PFSK-1 (cell line): Measurements from ENCODE around the gene GGTLC1.

ENCODE experiments used
- POLR2AphosphoS5 ChIP-seq: IDR thresholded peaks from 2 replicates; pipeline ENCODE4 v1.6.1; 2012; ENCODE audit warnings: low read depth, mild to moderate bottlenecking, control low read depth, low read length, moderate library complexity
- SIN3A ChIP-seq: IDR thresholded peaks from 2 replicates; pipeline ENCODE4 v1.6.1; 2012; ENCODE audit warnings: mild to moderate bottlenecking, low read length, moderate library complexity, borderline replicate concordance; ENCODE audit not compliant: insufficient read depth
- TAF1 ChIP-seq: IDR thresholded peaks from 2 replicates; pipeline ENCODE4 v1.6.1; 2012; ENCODE audit warnings: low read length, control low read depth, borderline replicate concordance; ENCODE audit not compliant: insufficient read depth

DNA sequence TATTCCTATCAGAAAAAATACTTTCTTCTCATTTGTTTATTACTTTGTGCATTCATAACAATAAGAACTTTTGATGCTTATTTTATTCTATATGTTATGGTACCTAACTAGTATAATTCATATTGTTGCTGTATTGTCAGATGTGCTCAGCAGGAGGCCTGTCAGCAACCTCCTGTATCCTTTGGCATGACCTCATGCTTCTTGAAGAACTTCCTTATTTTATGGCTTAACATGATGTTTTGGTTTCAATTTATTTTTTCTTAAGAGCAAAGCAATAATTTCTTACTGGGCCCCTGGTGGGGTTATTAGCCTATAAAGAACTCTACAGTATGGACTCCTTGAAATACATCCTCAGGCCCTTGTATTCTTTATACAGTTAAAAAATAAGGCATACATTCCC, 17.3 kb downstream of the GGTLC1 start:
- TF ChIP-seq POLR2AphosphoS5: no peak
- TF ChIP-seq SIN3A: no peak
- TF ChIP-seq TAF1: no peak
